RWPE1 (cell line): ENCODE measurements around the gene TMEM45A.

Experiments
- CTCF ChIA-PET: fragments of 350-600 bp; sonication (Branson Sonifier 250); formaldehyde crosslinking; extraction: SDS; loops from one replicate; lab custom pipeline; 2021; lab: Yijun Ruan, JAX
- POLR2A ChIA-PET: fragments of 400-600 bp; formaldehyde crosslinking; extraction: SDS; loops from one replicate; lab custom pipeline; 2020; ENCODE audit warnings: antibody characterized with exemption; ENCODE audit not compliant: low non-redundant PET; lab: Yijun Ruan, JAX
- DNase-seq: peaks from one replicate; pipeline ENCODE4 v3.0.0; 2012; ENCODE audit warnings: low spot score
- H3K27ac ChIP-seq: fragments of 450-650 bp; 2 replicates; pipeline ENCODE4 v1.5.1; 2017
- TF ChIP-seq, protein P1 (sequence below): fragments of 450-650 bp; conservative IDR thresholded peaks from 2 replicates; pipeline ENCODE4 v1.5.1; 2017; ENCODE audit warnings: low read depth, mild to moderate bottlenecking

The TMEM45A gene

DNA sequence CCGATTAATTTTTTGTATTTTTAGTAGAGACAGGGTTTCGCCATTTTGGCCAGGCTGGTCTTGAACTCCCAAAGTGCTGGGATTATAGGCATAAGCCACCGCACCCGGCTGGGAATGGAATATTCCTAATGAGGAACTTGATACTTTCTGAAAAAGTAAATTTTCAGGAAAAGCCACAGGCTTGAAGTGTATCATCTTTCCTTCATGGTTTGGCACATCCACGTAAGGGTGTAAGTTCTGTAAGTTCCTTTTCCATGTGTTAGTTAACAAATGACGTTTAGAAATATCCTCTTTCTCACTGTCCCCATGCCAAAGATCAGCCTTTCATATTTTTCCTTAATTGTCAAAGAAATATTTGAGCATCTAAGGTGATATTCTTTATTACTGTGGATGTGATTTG, 24.9 kb downstream of the TMEM45A start:
- ChIA-PET POLR2A (no interaction called here), CTCF (interaction anchor here (0.7 kb wide), 1 partner anchor 54 kb away, joined by 4 read pairs; no protein-coding TSS in a partner anchor)
- no peak for DNase-seq
- no peak overlapping the region for H3K27ac ChIP-seq
- TF ChIP-seq, protein P1, sequence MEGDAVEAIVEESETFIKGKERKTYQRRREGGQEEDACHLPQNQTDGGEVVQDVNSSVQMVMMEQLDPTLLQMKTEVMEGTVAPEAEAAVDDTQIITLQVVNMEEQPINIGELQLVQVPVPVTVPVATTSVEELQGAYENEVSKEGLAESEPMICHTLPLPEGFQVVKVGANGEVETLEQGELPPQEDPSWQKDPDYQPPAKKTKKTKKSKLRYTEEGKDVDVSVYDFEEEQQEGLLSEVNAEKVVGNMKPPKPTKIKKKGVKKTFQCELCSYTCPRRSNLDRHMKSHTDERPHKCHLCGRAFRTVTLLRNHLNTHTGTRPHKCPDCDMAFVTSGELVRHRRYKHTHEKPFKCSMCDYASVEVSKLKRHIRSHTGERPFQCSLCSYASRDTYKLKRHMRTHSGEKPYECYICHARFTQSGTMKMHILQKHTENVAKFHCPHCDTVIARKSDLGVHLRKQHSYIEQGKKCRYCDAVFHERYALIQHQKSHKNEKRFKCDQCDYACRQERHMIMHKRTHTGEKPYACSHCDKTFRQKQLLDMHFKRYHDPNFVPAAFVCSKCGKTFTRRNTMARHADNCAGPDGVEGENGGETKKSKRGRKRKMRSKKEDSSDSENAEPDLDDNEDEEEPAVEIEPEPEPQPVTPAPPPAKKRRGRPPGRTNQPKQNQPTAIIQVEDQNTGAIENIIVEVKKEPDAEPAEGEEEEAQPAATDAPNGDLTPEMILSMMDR: no peak

DNA sequence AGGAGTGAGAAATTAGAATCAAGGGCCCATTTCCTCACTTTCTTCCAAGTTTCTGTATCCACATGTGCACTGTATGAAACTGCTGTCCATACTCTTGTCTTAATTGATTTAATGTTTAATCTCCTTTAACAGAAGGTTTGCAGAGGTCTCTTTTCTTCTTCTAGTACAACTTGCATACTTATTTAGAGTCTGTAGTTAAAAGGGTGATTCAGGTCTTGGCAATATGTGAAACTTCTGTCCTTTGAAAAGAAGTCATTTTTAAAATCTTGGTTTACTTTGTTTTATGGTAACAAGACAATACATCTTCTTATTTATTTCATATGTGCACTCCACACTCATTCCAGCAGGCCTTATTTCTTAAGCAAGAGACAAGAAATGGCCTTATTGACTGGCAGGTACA, 25.8 kb downstream of the TMEM45A start:
- CTCF ChIA-PET: interaction anchor here (0.7 kb wide), 1 partner anchor 55 kb away, joined by 4 read pairs; no protein-coding TSS in a partner anchor

DNA sequence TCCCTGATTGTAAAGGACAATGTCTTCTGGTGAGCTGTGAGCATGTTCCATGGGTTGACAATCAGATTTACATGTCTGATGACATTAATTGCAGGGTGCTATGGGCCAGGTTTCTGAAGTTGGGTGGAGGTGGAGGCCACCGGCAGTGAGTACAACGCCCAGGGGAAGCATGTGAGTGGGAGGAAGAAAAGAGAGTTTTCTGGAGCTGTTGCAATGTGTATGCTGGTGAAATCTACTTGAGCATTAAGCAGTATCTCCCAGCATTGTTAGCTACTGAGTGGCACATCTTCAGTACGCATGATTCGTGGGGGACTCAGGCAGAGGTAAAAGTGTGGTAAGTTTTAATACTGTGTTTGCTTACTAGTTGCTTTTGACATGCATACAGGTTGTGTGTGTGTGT, 26.6 kb downstream of the TMEM45A start:
- no peak overlapping the region for H3K27ac ChIP-seq
- no peak for DNase-seq
- ChIA-PET CTCF (interaction anchor here (0.6 kb wide), 1 partner anchor 56 kb away, joined by 3 read pairs; no protein-coding TSS in a partner anchor), POLR2A (no interaction called here)
- TF ChIP-seq, protein P1: no peak

More for the DNA sequence above, 25.8 kb downstream of the TMEM45A start:
- no peak overlapping the region for H3K27ac ChIP-seq
- TF ChIP-seq, protein P1: no peak
- POLR2A ChIA-PET: no interaction called here
- DNase-seq: no peak

DNA sequence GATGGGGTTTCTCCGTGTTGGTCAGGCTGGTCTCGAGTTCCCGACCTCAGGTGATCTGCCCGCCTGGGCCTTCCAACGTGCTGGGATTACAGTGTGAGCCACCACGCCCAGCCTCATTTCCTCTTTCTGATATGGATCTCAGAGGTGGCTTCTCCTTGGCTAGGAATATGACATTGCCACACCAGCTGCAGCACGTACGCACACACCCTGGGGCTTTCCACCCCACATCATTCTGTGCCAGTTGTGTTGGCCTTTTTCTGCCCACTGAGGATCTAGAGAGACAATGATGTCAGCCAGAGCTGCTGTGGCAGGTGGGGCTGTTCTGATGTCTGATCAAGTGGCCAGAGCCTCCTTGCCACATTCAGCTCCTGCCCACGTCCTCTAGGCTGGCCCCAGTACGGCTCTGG, 29.0 kb downstream of the TMEM45A start:
- CTCF ChIA-PET: no interaction called here
- POLR2A ChIA-PET: no interaction called here

DNA sequence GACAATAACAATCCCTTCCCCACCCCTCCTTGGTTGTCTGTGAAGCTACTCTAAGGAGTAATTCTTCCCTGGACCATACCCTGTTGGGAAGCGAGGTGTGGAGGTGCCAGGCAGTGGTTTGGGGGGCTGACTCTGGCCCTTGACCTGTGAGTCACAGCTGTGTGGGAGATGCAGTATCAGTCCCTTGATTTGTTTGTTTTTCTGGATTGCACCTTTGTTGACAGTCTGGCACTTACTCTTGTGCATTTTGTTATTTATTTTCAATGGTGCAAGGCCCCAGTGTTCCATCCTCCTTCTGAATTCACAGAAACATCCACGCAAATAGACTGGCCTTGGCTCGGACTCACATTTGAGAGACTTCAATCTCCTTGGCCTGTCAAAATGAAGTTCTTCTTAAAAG, 29.7 kb downstream of the TMEM45A start:
- DNase-seq: no peak
- CTCF ChIA-PET: no interaction called here
- POLR2A ChIA-PET: no interaction called here
- TF ChIP-seq, protein P1: no peak
- no peak overlapping the region for H3K27ac ChIP-seq

More for the DNA sequence above, 29.0 kb downstream of the TMEM45A start:
- no peak overlapping the region for H3K27ac ChIP-seq
- DNase-seq: no peak
- TF ChIP-seq, protein P1: no peak

DNA sequence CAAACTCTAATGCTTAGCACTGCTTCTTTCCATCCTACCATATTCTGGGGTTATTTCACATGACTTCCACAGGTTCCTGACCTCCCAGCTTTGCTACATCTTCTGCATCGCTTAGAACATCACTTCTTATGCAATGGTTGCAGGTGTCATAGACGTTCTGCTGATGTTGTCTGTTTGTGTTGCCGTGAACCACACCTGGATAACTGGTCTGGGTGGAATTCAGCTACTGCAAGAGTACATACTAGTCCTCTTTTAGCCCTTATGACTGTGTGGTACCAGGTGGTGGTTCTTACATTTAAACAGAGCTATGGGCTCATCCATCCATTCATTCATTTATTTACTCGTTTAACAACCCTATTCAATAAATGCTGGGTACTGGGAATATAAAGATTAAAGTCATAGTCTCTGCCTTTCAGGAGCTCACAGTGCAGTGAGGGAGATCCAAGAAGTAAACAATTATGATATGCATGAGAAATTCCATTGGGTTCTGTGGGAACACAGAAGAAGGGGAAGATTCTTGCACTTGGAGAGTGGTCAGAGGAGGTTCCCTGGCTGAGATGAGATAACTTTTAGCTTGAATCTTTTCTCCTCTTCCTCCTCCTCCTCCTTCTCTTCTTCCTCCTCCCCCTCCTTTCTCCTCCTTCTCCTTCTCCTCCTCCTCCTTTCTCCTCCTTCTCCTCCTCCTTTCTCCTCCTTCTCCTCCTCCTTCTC, 30.8 kb downstream of the TMEM45A start:
- ChIA-PET CTCF (interaction anchor here (0.5 kb wide), 1 partner anchor 332 kb away, joined by 3 read pairs; no protein-coding TSS in a partner anchor), POLR2A (no interaction called here)
- no peak for DNase-seq
- H3K27ac ChIP-seq: no peak overlapping the region
- TF ChIP-seq, protein P1: no peak
